Measurements from ENCODE around the gene SUMO3.

DNA sequence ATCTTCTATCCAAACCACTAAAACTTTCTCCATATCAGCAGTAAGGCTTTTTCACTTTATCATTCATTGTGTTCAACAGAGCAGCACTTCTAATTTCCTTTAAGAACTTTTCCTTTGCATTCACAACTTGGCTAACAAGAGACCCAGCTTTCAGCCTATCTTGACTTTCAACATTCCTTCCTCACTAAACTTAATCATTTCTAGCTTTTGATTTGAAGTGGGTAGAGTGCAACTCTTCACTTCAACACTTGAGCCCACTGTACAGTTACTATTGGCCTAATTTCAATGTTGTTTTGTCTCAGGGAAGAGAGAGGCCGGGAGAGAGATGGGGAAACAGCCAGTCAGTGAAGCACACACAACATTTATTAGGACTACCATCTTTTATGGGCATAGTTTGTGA, 18.2 kb downstream of the SUMO3 start:
- TF ChIP-seq, protein P1, sequence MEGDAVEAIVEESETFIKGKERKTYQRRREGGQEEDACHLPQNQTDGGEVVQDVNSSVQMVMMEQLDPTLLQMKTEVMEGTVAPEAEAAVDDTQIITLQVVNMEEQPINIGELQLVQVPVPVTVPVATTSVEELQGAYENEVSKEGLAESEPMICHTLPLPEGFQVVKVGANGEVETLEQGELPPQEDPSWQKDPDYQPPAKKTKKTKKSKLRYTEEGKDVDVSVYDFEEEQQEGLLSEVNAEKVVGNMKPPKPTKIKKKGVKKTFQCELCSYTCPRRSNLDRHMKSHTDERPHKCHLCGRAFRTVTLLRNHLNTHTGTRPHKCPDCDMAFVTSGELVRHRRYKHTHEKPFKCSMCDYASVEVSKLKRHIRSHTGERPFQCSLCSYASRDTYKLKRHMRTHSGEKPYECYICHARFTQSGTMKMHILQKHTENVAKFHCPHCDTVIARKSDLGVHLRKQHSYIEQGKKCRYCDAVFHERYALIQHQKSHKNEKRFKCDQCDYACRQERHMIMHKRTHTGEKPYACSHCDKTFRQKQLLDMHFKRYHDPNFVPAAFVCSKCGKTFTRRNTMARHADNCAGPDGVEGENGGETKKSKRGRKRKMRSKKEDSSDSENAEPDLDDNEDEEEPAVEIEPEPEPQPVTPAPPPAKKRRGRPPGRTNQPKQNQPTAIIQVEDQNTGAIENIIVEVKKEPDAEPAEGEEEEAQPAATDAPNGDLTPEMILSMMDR (conservative IDR thresholded peaks at IDR 0.05; ENCODE audit: low read length) = no peak
- no peak for TF ChIP-seq EZH2phosphoT487 (IDR thresholded peaks at IDR 0.05; ENCODE audit: borderline replicate concordance)

Data from Loucy (cell line).